Subcutaneous adipose tissue (tissue), 4 donors: ENCODE data around the gene GARIN6. TPM values are rescaled to one million over a fixed set of nuclear protein-coding genes. Genes with fewer than 3 reads are reported as not detected.

Experiments
- total RNA-seq, 4 donors: library from RNA; depleted of rRNA; stranded (reverse); fragments of >200 nt; gene quantifications; one replicate each; pipeline ENCODE4 v1.1.0, GENCODE V29; 2016
- TF ChIP-seq, protein P1 (sequence below): fragments of 450-650 bp; IDR thresholded peaks from one replicate; pipeline ENCODE4 v1.5.1; 2016; ENCODE audit warnings: low read depth, mild to moderate bottlenecking, control low read depth, antibody characterized with exemption, moderate library complexity

The GARIN6 gene
- total RNA-seq, result not detected

DNA sequence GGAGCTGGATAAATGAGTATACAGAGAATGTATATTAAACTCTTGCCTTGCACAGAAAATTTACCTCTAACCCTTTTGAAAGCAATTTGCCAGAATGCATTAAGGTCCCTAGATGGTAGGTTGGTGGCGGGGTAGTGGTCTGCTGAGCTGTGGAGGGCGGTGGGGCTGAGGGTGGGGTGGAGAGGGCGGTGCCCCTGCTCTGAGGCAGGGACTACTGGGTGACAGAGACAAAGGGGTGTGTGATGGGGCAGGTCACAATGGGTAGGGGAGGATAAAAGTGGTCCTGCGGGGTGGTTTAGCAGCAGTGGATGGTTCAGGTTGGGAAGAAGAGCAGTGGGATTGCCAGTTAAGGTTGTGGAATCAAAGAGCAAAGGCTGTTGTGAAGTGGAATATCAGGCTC is at the start of gene GARIN6:
Gene GARIN6, plus strand, starts transcription at position 301 of the 400 bp plus-strand sequence. CDS start 422 bp downstream, outside the sequence.
- TF ChIP-seq, protein P1, sequence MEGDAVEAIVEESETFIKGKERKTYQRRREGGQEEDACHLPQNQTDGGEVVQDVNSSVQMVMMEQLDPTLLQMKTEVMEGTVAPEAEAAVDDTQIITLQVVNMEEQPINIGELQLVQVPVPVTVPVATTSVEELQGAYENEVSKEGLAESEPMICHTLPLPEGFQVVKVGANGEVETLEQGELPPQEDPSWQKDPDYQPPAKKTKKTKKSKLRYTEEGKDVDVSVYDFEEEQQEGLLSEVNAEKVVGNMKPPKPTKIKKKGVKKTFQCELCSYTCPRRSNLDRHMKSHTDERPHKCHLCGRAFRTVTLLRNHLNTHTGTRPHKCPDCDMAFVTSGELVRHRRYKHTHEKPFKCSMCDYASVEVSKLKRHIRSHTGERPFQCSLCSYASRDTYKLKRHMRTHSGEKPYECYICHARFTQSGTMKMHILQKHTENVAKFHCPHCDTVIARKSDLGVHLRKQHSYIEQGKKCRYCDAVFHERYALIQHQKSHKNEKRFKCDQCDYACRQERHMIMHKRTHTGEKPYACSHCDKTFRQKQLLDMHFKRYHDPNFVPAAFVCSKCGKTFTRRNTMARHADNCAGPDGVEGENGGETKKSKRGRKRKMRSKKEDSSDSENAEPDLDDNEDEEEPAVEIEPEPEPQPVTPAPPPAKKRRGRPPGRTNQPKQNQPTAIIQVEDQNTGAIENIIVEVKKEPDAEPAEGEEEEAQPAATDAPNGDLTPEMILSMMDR, result no peak

DNA sequence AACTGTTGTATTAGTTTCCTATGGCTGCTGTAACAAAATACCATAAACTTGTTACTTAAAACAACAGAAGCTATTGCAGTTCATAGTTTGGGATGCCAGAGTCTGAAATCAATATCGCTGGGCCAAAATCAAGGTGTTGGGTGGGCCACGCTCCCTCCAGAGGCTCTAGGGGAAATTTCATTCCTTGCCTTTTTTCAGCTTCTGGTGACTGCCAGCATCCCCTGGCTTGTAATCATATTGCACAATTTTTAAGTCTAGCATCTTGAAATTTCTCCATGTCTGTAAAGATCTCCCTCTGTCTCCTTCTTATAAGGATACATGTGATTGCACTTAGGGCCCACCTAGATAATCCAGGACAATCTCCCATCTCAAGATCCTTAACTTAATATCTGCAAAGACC is 48.8 kb upstream of the GARIN6 start:
- TF ChIP-seq, protein P1, result no peak

DNA sequence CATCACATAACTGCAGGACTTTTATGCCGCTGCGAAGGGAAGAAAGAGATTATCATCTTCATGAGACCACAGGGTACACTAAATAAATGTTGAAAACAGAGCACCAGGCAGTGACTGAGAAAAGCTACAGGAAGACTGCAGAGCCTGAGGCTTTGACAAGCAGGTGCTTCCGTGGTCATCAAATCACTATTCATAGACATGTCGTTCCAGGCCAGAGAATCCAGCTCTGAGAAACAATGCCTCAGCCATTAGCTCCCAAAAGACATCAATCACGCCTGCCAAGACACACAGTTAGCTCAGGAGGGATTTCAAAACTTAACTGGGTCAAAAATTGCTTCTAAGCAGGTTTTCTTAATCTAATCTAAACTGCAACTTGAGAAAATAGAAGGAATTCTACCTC is 47.2 kb upstream of the GARIN6 start:
- TF ChIP-seq, protein P1, result no peak

DNA sequence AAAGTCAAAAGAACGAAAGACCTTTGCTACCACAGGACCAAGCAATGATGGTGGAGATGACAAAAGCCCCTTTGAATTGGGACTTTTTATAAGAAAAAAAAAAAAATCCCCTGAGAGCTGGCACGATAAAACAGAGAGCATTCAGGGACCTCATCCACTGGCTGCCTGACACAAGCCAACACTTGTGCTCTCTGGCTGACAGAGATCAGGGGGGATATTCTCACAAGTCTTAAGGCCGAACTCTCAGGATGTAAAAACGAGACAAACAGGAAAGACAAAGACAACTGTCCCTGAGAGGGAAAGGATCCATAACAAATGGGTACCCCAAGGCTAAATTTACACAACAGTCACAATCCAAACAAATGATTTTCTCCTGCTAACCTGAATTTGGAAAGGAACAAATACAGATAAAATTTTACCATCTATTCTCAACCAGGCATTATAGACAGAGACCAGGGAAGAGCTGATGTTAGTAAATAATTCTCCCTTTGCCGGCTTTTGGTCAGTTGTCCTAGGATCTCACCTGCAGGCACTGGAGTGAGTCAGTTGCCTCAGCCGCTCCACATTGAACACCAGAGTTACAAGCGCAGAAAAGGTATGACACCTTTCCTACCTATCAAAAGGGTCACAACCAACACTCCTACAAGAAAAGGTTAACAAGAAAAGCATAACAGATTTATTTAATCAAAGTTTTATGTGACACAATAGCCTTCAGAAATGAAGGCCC is 37.9 kb upstream of the GARIN6 start:
- TF ChIP-seq, protein P1, result no peak

DNA sequence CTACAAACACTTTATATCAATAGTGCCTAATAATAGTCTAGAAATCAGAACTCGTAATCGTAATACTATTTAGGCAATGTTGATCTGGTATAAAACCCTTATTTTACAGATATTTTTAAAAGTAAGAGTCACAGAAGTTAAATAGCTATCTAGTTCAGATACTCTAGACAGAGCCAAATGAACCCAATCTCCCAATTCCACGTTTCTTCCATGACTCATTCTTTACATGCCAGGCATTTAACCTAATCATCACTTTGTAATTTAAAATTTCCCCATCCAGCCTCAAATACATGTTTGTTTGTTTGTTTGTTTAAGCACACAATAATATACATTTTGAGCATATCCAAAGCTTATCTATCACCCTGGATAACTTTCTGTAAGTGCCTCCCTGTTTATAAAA is 36.4 kb upstream of the GARIN6 start:
- TF ChIP-seq, protein P1, result no peak

DNA sequence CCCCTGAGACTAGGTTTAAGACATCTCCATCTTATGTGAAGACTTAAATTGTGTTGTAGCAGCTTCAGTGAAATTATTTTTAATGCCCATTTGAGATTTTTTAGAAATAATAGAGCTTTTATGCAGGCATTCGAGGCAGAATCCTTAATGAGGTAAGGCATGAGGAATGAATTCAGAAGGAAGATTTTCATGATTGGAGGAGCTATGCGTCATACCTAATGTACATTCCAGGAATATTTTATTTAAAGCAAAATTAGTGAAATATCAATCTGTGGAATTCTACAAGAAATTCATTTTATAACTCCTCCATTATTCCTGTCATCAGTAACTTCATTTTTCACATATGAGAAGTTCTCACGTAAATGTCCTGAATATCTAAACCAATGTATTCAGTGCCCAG is 36.0 kb upstream of the GARIN6 start:
- TF ChIP-seq, protein P1, result no peak

DNA sequence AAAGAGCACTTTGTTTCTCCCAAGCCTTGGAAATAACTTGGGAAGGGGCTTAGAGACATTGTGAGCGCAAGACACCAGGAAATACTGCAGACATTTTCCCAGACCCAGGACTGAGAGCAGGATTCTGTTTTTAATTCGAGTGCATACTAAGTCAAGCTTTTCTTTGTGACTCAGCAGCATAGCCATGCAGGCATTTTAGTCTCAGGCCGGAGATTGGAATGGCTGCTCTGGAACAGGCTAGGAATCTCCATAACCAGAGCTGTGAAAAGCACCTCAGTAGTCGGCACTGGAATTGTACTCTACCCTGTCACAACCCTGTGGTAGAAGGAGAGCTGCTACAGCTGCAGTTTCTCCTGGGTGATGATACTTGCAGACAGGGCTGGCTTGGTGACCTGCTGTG is 28.9 kb upstream of the GARIN6 start:
- TF ChIP-seq, protein P1, result no peak
